GM19397 (cell line): ENCODE measurements around the gene KL.

Experiments
- ATAC-seq: cut with Tn5 transposase; IDR thresholded peaks from one replicate; pipeline ENCODE4 v1.9.1; 2021; ENCODE audit warnings: mild to moderate bottlenecking, moderate library complexity; ENCODE audit not compliant: unreplicated experiment

KL gene

GRCh38 chr13:33016414-33017322 lies at the start of gene KL:
Gene KL, plus strand, starts transcription at chr13:33016423. Its CDS starts 18 bp downstream, at chr13:33016441.
- ATAC-seq = peak; percentile 36

DNA sequence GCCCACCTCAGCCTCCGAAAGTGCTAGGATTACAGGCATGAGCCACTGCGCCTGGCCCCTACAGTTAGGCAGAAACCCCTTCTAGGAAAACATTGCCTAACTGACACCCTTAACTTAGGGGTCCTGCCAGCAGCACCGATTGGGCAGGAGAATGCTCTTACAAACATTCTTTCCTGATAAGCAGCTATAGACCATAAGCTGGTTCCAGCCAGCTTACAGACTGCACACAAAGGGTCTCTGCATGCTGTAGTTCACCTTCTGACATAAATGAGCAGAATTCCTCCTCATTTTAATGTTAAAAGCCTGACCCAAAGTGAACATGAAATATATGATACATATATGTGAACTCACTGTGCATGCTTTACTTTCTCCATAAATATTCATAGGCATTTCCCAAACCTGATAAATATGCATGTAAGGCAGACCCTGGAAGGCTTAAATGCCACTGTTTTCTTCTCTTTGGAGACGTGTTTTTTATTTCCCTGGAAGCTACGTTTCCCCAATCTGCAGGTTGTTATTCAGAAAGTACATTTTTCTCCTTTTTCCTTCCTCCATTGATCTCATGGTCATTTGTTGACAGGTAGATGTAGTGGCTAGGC lies 48.5 kb upstream of the KL start:
- ATAC-seq = no peak

- no peak for ATAC-seq
Observed at GRCh38 chr13:32968316-32968715, 47.9 kb upstream of the KL start.

GRCh38 chr13:32968793-32969192 lies 47.4 kb upstream of the KL start:
- no peak for ATAC-seq

GRCh38 chr13:32969516-32969941 lies 46.7 kb upstream of the KL start:
- no peak for ATAC-seq

DNA sequence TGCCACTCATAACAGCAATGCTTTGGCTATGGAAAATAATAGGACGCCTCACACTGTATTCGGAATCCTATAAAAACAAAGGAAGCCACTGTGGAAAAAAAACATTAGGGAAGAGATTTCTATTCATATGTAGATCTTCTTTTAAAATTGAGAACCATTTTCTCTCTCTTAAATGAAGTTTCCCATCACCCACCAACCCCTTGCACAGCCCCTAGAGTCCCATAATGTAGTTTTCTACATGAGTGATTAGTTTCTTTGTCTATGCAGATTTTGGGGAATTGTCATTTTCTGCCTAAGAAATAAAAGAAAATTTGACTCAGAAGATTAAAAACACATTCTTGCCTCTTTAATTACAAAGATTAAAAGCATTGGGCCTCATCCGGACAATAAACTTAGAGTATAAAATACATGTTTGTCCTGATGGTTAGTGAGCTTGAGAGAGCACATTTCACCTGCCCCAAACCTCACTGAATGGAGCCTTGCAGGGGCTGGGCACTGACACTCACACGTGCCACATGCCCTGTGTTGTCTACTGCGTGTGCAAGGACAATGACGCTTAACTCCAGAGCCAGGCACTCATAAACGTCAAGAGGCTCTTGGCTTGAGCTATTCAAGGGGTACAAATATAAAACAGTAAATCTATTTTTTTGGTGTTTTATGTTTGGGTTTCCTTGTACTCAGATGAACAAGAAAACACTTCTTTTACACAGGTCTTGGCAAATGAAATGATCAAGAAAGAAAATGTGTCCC lies 40.0 kb upstream of the KL start:
- ATAC-seq = no peak

DNA sequence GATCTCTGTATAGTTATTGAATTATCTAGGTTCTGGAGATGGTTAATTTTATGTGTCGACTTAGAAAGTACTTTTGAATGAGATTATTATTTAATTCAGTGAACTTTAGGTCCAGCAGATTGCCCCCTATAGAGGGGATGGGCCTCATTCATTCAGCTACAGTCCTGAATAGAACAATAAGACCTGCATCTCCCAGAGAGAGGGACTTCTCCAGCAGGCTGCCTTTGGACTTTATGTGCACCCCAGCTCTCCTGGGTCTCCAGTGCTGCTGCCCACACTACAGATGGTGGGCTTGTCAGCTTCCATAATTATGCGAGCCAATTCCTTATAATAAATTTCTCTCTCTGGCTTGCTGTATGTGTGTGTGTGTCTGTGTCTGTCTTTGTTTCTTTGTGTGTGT lies 39.3 kb upstream of the KL start:
- ATAC-seq = no peak

DNA sequence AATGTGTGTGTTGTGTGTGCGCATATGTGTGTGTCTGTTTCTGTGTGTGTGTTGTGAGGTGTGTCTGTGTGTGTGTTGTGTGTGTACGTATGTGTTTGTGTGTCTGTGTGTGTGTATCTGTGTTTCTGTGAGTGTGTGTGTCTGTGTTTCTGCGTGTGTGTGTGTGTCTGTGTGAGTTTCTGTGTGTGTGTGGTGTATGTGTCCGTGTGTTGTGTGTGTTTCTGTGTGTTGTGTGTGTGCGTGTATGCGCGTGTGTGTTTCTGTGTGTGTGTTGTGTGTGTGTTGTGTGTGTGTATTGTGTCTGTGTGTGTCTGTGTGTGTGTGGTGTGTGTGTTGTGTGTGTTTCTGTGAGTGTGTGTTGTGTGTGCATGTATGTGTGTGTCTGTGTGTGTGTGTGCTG lies 38.9 kb upstream of the KL start:
- ATAC-seq = no peak

GRCh38 chr13:32978278-32978677 lies 37.9 kb upstream of the KL start:
- no peak for ATAC-seq

GRCh38 chr13:32983058-32983457 lies 33.2 kb upstream of the KL start:
- ATAC-seq = no peak

- no peak for ATAC-seq
Observed at GRCh38 chr13:32984857-32985626, 31.2 kb upstream of the KL start.

DNA sequence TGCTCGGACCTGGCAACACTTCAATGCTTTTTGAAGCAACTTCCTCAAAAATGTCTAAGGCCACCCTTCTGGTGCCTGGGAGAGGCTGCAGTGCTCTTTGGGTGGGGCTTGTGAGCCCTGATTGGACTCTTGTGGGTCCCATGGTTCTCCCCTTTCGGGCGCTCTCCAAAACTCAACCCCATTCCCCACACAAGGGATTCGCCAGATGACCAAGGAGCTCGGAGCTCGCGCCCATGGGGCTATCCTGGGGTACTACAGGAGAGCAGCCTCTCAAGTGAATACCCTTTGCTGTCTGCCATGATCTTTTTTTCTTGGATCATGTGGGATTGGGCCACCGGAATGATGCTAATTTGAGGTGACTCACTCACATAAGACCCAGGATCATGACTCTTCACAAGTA lies 29.7 kb upstream of the KL start:
- no peak for ATAC-seq

GRCh38 chr13:32987462-32987861 lies 28.8 kb upstream of the KL start:
- no peak for ATAC-seq

DNA sequence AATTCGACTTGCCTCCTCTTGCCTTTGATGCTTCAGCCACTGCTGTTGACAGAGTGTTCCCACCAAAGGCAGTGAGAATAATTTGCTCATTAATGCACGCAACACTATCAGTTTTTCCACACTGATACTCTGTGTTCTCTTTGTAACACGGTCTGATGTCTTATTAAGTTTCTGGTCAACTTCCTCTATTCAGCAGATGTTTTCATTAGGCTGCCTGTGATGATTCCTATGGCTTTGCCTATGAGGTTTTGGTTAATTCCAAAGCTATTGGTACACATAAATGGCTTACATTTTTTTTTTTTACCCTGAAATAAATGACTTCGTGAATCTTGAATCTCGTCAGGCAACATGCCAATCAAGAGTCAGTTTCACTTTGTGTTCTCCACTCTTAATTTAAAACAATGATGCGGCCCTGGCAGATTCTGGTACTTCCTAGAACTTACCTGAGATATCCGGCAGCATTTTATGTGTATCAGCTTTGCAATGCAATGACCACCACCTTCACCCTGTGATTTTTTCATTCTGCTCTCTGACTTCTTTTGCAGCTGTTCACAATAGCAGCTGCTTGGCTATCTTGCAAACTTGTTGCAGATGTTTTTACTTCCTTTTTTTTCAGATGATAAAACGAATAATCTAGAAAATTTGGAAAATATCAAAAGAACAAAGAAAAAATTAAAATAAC lies 27.5 kb upstream of the KL start:
- no peak for ATAC-seq

GRCh38 chr13:32989290-32989667 lies 26.9 kb upstream of the KL start:
- no peak for ATAC-seq

- no peak for ATAC-seq
Observed at GRCh38 chr13:32989942-32990341, 26.3 kb upstream of the KL start.

- ATAC-seq = no peak
Observed at GRCh38 chr13:32993145-32993544, 23.1 kb upstream of the KL start.

DNA sequence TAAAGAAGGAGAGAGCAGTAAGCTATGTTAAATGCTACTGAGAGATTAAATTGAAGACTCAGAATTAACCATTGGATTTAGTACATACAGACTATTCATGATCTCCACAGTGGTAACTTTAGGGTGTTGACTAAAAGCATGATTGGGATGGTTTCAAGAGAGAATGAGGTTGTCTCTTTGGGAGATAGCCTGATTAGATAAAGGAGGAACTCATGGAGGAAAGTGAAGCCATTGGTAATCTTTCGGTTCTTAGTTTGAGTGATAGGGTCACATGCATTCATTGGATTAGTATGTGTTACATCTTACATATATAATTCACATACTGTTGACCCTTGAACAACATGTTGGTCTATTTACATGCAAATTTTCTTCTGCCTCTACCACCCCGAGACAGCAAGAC lies 18.8 kb upstream of the KL start:
- no peak for ATAC-seq

GRCh38 chr13:32998966-32999365 lies 17.3 kb upstream of the KL start:
- no peak for ATAC-seq

DNA sequence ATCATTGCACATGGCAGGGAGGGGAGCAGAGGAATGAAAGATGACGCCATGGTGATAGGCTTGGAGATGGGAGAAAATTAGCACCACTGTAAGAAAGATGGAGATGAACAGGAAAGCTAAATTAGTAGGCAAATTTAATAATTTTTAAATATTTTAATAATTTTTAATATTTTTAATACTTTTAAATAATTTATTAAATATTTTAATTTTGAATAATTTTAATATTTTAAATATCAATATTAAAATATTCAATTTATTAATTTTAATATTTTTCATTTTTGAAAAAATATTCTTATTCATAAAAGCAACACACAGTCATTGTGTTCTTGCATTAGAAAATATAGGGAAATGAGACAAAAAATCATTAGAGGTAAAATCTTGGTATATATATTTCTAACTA lies 15.9 kb upstream of the KL start:
- no peak for ATAC-seq
